ENCODE data around the gene MAFG. TPM values are rescaled to one million over a fixed set of nuclear protein-coding genes. Genes with fewer than 3 reads are reported as not detected.

Gene MAFG
- total and polyA plus RNA-seq, 7 donors, result 21.6 to 74.2 (median 46.0) TPM

- TF ChIP-seq CTCF (IDR thresholded peaks at IDR 0.05), result no peak
- ATAC-seq, result no peak
- Histone ChIP-seq H3K36me3 (ENCODE audit: insufficient read depth in 1 of 2, low read depth in 1 of 2) (peaks cover 0 to 46% of the 10 kb centered on the region in 2 donors), H3K4me1 (peaks cover 16% of the 10 kb centered on the region), H3K27me3 (ENCODE audit: insufficient read depth in 3 of 3, low read length in 2 of 3) (no peaks in the 10 kb centered on the region), H3K27ac (no peak overlapping the region), H3K4me3 (no peak overlapping the region), H3K9me3 (no peaks in the 10 kb centered on the region)
- WGBS, 3 donors, result 93 to 96% (median 94%) methylated on average over 10 of the region's 10 CpGs
- intact Hi-C loops (cut with DNase I), result no loop called here
- DNase-seq, result no peak
These were observed 24.1 kb downstream of the MAFG start for GRCh38 chr17:81903415-81903831.

GRCh38 chr17:81902653-81903414 is 24.7 kb downstream of the MAFG start:
- no peak for DNase-seq
- H3K27me3 ChIP-seq (ENCODE audit: insufficient read depth in 3 of 3, low read length in 2 of 3), result no peaks in the 10 kb centered on the region
- peaks cover 0 to 52% of the 10 kb centered on the region in 2 donors for H3K36me3 ChIP-seq (ENCODE audit: insufficient read depth in 1 of 2, low read depth in 1 of 2)
- H3K4me1 ChIP-seq, result peaks cover 16% of the 10 kb centered on the region
- H3K27ac ChIP-seq, result no peak overlapping the region
- H3K9me3 ChIP-seq, result no peaks in the 10 kb centered on the region
- peak overlapping the region; percentile 57 for H3K4me3 ChIP-seq
- 41 to 48% (median 48%) methylated on average over 38 to 47 of the region's 47 CpGs for WGBS, 3 donors
- no peak for ATAC-seq
- intact Hi-C loops (cut with DNase I), result no loop called here
- no peak for TF ChIP-seq CTCF (IDR thresholded peaks at IDR 0.05)

GRCh38 chr17:81902023-81902652 is 25.4 kb downstream of the MAFG start, which contains the start of gene NPB:
Gene NPB (plus strand): TSS chr17:81902238. CDS start chr17:81902278, 40 bp downstream.
- H3K4me1 ChIP-seq, result peaks cover 11% of the 10 kb centered on the region
- H3K9me3 ChIP-seq, result no peaks in the 10 kb centered on the region
- 1 to 4% (median 1%) methylated on average over 28 to 79 of the region's 79 CpGs for WGBS, 3 donors
- ATAC-seq, result peak; percentile 49 to 68 (median 63)
- no peaks in the 10 kb centered on the region for H3K27me3 ChIP-seq (ENCODE audit: insufficient read depth in 3 of 3, low read length in 2 of 3)
- H3K4me3 ChIP-seq, result peak within 1 kb of the TSS; percentile 57
- H3K36me3 ChIP-seq (ENCODE audit: insufficient read depth in 1 of 2, low read depth in 1 of 2), result peaks cover 0 to 59% of the 10 kb centered on the region in 2 donors
- TF ChIP-seq CTCF (IDR thresholded peaks at IDR 0.05), result no peak
- intact Hi-C loops (cut with DNase I), result no loop called here
- H3K27ac ChIP-seq, result no peak within 1 kb of the TSS
- no peak for DNase-seq

GRCh38 chr17:81901167-81902022 is 26.1 kb downstream of the MAFG start:
- Histone ChIP-seq H3K36me3 (ENCODE audit: insufficient read depth in 1 of 2, low read depth in 1 of 2) (peaks cover 0 to 67% of the 10 kb centered on the region in 2 donors), H3K4me3 (peak overlapping the region; percentile 57), H3K9me3 (no peaks in the 10 kb centered on the region), H3K27me3 (ENCODE audit: insufficient read depth in 3 of 3, low read length in 2 of 3) (no peaks in the 10 kb centered on the region), H3K27ac (no peak overlapping the region), H3K4me1 (peaks cover 4% of the 10 kb centered on the region)
- 37 to 48% (median 45%) methylated on average over 20 to 21 of the region's 21 CpGs for WGBS, 3 donors
- peak in 3 of 4 donors; percentile 3 to 8 (median 5) for ATAC-seq
- intact Hi-C loops (cut with DNase I), result no loop called here
- no peak for TF ChIP-seq CTCF (IDR thresholded peaks at IDR 0.05)
- DNase-seq, result no peak

Measured in psoas muscle (tissue), 8 donors.